Ovary (tissue), 3 donors: ENCODE measurements around the gene ARID1B.

Source experiments
- POLR2A ChIP-seq: fragments of 450-650 bp; IDR thresholded peaks from one replicate; pipeline ENCODE4 v1.6.1; 2017; ENCODE audit warnings: antibody characterized with exemption, mild to moderate bottlenecking, moderate library complexity
- TF ChIP-seq, protein P1 (sequence below), 3 donors: fragments of 450-650 bp in 2 of 3; fragments of 200-600 bp in 1 of 3; IDR thresholded peaks; one replicate each; pipeline versions ENCODE4 v1.5.1 to v1.8.0; 2016 to 2022; ENCODE audit warnings: antibody characterized with exemption in 3 of 3, mild to moderate bottlenecking in 1 of 3
- donor health status: DM: no; HTN: no; CAD: no.

DNA sequence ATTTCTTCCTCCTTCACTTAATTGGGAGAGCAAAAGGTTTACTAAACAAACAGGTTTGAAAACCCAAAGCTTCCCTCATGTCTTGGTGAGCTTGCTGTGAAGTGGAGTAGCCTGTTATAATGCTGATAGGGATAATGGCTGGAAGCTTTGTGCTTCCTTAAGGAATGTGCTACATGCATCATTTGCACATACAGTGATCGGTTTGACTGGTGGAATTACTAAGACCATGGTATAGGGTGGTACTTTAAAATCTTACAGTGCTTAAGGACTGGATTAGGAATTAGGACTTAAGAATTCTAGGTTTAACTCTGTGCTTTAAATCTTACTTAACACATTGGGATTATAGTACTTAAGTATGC, 75.7 kb downstream of the ARID1B start:
- TF ChIP-seq, protein P1, sequence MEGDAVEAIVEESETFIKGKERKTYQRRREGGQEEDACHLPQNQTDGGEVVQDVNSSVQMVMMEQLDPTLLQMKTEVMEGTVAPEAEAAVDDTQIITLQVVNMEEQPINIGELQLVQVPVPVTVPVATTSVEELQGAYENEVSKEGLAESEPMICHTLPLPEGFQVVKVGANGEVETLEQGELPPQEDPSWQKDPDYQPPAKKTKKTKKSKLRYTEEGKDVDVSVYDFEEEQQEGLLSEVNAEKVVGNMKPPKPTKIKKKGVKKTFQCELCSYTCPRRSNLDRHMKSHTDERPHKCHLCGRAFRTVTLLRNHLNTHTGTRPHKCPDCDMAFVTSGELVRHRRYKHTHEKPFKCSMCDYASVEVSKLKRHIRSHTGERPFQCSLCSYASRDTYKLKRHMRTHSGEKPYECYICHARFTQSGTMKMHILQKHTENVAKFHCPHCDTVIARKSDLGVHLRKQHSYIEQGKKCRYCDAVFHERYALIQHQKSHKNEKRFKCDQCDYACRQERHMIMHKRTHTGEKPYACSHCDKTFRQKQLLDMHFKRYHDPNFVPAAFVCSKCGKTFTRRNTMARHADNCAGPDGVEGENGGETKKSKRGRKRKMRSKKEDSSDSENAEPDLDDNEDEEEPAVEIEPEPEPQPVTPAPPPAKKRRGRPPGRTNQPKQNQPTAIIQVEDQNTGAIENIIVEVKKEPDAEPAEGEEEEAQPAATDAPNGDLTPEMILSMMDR (IDR thresholded peaks at IDR 0.05) = no peak
- TF ChIP-seq POLR2A = no peak
